IMR-90 (cell line): ENCODE results near the gene OGG1. TPM values are rescaled to one million over a fixed set of nuclear protein-coding genes. Genes with fewer than 3 reads are reported as not detected.

Experiments
- ATAC-seq: fragments of 200-7000 bp; cut with Tn5 transposase; 2 replicates; pipeline ENCODE4 v1.9.1; 2020; ENCODE audit warnings: low read depth, mild to moderate bottlenecking, moderate library complexity
- BruUV-seq: library from RNA; stranded (reverse); fragments of 400-500 nt; replicated peaks from 2 replicates; lab custom pipeline; 2021; lab: Mats Ljungman, UMichigan
- CTCF ChIA-PET: fragments of 300-600 bp; formaldehyde crosslinking; extraction: SDS; loops from one replicate; lab custom pipeline; 2021; ENCODE audit warnings: antibody characterized with exemption; lab: Yijun Ruan, JAX
- POLR2A ChIA-PET: fragments of 300-600 bp; sonication (Branson Sonifier 250); formaldehyde crosslinking; loops from one replicate; lab custom pipeline; 2022; ENCODE audit warnings: antibody characterized with exemption; ENCODE audit not compliant: unreplicated experiment; lab: Charles Lee
- DNase-seq: peaks from one replicate; pipeline ENCODE4 v3.0.0; 2013
- H2AFZ ChIP-seq: replicated peaks from 2 replicates; pipeline ENCODE3; 2013; ENCODE audit warnings: low read length, mild to moderate bottlenecking; ENCODE audit not compliant: poor library complexity
- H2AK5ac ChIP-seq: 2 replicates; pipeline ENCODE4 v1.6.1; 2013; ENCODE audit warnings: low read depth, low read length, inconsistent platforms
- H2AK9ac ChIP-seq: replicated peaks from 2 replicates; pipeline ENCODE3; 2013; ENCODE audit warnings: mild to moderate bottlenecking, low read depth, low read length, moderate library complexity; ENCODE audit not compliant: poor library complexity
- H2BK120ac ChIP-seq: 2 replicates; pipeline ENCODE4 v1.6.1; 2013; ENCODE audit warnings: low read depth, low read length, inconsistent platforms
- H2BK15ac ChIP-seq: 3 replicates; pipeline ENCODE4 v1.6.1; 2013; ENCODE audit warnings: low read depth, low read length, inconsistent platforms
- H2BK20ac ChIP-seq: 2 replicates; pipeline ENCODE4 v1.6.1; 2013; ENCODE audit warnings: low read depth, mild to moderate bottlenecking, inconsistent platforms, low read length, moderate library complexity
- H2BK5ac ChIP-seq: 2 replicates; pipeline ENCODE4 v1.6.1; 2013; ENCODE audit warnings: mild to moderate bottlenecking, low read depth, low read length, inconsistent platforms; ENCODE audit not compliant: poor library complexity, severe bottlenecking
- H3K14ac ChIP-seq: replicated peaks from 2 replicates; pipeline ENCODE4 v1.6.1; 2013; ENCODE audit warnings: low read depth, low read length, inconsistent platforms
- H3K18ac ChIP-seq: 2 replicates; pipeline ENCODE4 v1.6.1; 2013; ENCODE audit warnings: low read depth, low read length, control low read depth
- H3K23ac ChIP-seq: 2 replicates; pipeline ENCODE4 v1.6.1; 2013; ENCODE audit warnings: low read depth, low read length, inconsistent platforms
- H3K27ac ChIP-seq: 2 replicates; pipeline ENCODE4 v1.5.1; 2013; ENCODE audit warnings: mild to moderate bottlenecking, control low read depth, low read length; ENCODE audit not compliant: insufficient read depth
- H3K27me3 ChIP-seq: 2 replicates; pipeline ENCODE4 v1.6.1; 2013; ENCODE audit warnings: low read length; ENCODE audit not compliant: control insufficient read depth, insufficient read depth
- H3K36me3 ChIP-seq: 2 replicates; pipeline ENCODE4 v1.6.1; 2013; ENCODE audit warnings: low read length, mixed read lengths; ENCODE audit not compliant: control insufficient read depth, insufficient read depth
- H3K4ac ChIP-seq: 2 replicates; pipeline ENCODE4 v1.6.1; 2013; ENCODE audit warnings: low read depth, low read length, inconsistent platforms
- H3K4me1 ChIP-seq: 2 replicates; pipeline ENCODE4 v1.6.1; 2013; ENCODE audit warnings: low read length, mixed read lengths; ENCODE audit not compliant: control insufficient read depth, insufficient read depth
- H3K4me2 ChIP-seq: 2 replicates; pipeline ENCODE4 v1.6.1; 2013; ENCODE audit warnings: low read depth, mild to moderate bottlenecking, control low read depth, low read length, moderate library complexity
- H3K4me3 ChIP-seq: 2 replicates; pipeline ENCODE4 v1.5.1; 2013; ENCODE audit warnings: low read depth, mild to moderate bottlenecking, control low read depth, low read length, moderate library complexity; ENCODE audit not compliant: insufficient read depth
- H3K56ac ChIP-seq: 2 replicates; pipeline ENCODE4 v1.6.1; 2013; ENCODE audit warnings: low read length, inconsistent platforms; ENCODE audit not compliant: insufficient read depth; ENCODE audit errors: extremely low read depth
- H3K79me1 ChIP-seq, 2 experiments: 2 replicates each; pipeline ENCODE4 v1.6.1; 2013; ENCODE audit warnings: low read length in 2 of 2, inconsistent platforms in 1 of 2, low read depth in 1 of 2
- H3K9ac ChIP-seq: 2 replicates; pipeline ENCODE4 v1.6.1; 2013; ENCODE audit warnings: low read depth, low read length, control low read depth
- H3K9me1 ChIP-seq: 2 replicates; pipeline ENCODE4 v1.6.1; 2013; ENCODE audit warnings: low read length, inconsistent platforms; ENCODE audit not compliant: insufficient read depth
- H3K9me3 ChIP-seq: 2 replicates; pipeline ENCODE4 v1.6.1; 2013; ENCODE audit warnings: low read length; ENCODE audit not compliant: control insufficient read depth, insufficient read depth
- H4K20me1 ChIP-seq: 2 replicates; pipeline ENCODE4 v1.6.1; 2013; ENCODE audit warnings: low read length, inconsistent platforms; ENCODE audit not compliant: insufficient read depth
- H4K5ac ChIP-seq: 2 replicates; pipeline ENCODE4 v1.6.1; 2013; ENCODE audit warnings: mild to moderate bottlenecking, low read depth, low read length, control low read depth
- H4K8ac ChIP-seq, 2 experiments: 2 replicates each; pipeline ENCODE4 v1.6.1; 2013; ENCODE audit warnings: low read depth in 2 of 2, low read length in 2 of 2, control low read depth in 1 of 2, inconsistent platforms in 1 of 2
- H4K91ac ChIP-seq: 2 replicates; pipeline ENCODE4 v1.6.1; 2013; ENCODE audit warnings: low read depth, low read length, inconsistent platforms; ENCODE audit not compliant: insufficient read depth
- CTCF ChIP-seq: conservative IDR thresholded peaks from 2 replicates; pipeline ENCODE4 v1.5.1; 2012; ENCODE audit warnings: mild to moderate bottlenecking, low read depth, low read length, improper control_type of control experiment
- RFX5 ChIP-seq: IDR thresholded peaks from 2 replicates; pipeline ENCODE4 v1.8.0; 2012; ENCODE audit warnings: low read depth, mild to moderate bottlenecking, low read length, moderate library complexity
- WGBS, 2 experiments: methylation state at CpG; one replicate each; pipeline versions ENCODE4 v1.1.5 to v1.1.7; 2013; ENCODE audit warnings: missing lambda C conversion rate in 2 of 2; ENCODE audit not compliant: insufficient read length in 1 of 2; ENCODE audit errors: extremely low coverage in 2 of 2; 5-methylcytosine and 5-hydroxymethylcytosine counted together
- dilution Hi-C: fragments of 300-500 bp; cut with HindIII; formaldehyde crosslinking; loops from one replicate; pipeline ENCODE4 v1.14.3; 2018; ENCODE audit warnings: low sequenced_read_pairs; ENCODE audit not compliant: unreplicated experiment
- in situ Hi-C: fragments of 300-500 bp; cut with MboI; formaldehyde crosslinking; loops from 3 replicates; pipeline ENCODE4 v1.14.3; 2019; ENCODE audit warnings: low sequenced_read_pairs, inconsistent platforms, mixed read lengths
- intact Hi-C: fragments of 100-400 bp; cut with micrococcal nuclease; formaldehyde crosslinking; loops from 2 replicates; pipeline ENCODE4 v1.10.0; 2022
- polyA plus RNA-seq, 3 experiments: library from polyadenylated mRNA; depleted of rRNA; stranded (reverse); fragments of >200 nt; gene quantifications; 2 replicates each; pipeline ENCODE4 v1.2.3, GENCODE V29; 2012; ENCODE audit warnings: low replicate concordance in 1 of 3
- total RNA-seq: library from RNA; depleted of rRNA; stranded (reverse); fragments of >200 nt; gene quantifications from 2 replicates; pipeline ENCODE4 v1.2.3, GENCODE V29; 2012

The OGG1 gene
- total and polyA plus RNA-seq, 2 of the 4 experiments (the other 2 are of a cell fraction) = 14.9 to 25.6 TPM

- H3K79me1 ChIP-seq = peaks cover 35 to 57% of the 10 kb centered on the region in 2 experiments
- intact Hi-C loops (no loop called here), in situ Hi-C loops (no loop called here), dilution Hi-C loops (no loop called here)
- H3K4me2 ChIP-seq = no peak overlapping the region
- H3K9me1 ChIP-seq = peaks cover 9% of the 10 kb centered on the region
- no peak overlapping the region for H2BK15ac ChIP-seq
- no peak overlapping the region for H3K9ac ChIP-seq
- H4K20me1 ChIP-seq = peaks cover 35% of the 10 kb centered on the region; the same call in 1 of the 2 replicates
- no peak overlapping the region for H4K5ac ChIP-seq
- H3K9me3 ChIP-seq = no peaks in the 10 kb centered on the region
- CTCF ChIA-PET = no interaction called here
- POLR2A ChIA-PET = no interaction called here
- ATAC-seq (no peak), DNase-seq (no peak)
- no peak overlapping the region for H3K23ac ChIP-seq
- H2BK20ac ChIP-seq = no peak overlapping the region
- no CpG with 5 or more reads among the region's 5 CpGs for WGBS, 2 experiments
- H2AFZ ChIP-seq = no peak overlapping the region
- H3K4ac ChIP-seq = no peak overlapping the region
- H3K27me3 ChIP-seq = no peaks in the 10 kb centered on the region
- H3K56ac ChIP-seq = no peak overlapping the region
- H2BK5ac ChIP-seq = no peak overlapping the region
- H3K36me3 ChIP-seq = peaks cover 68% of the 10 kb centered on the region
- H3K4me3 ChIP-seq = no peak overlapping the region
- no peak overlapping the region for H3K27ac ChIP-seq
- no peak overlapping the region for H2AK5ac ChIP-seq
- H2AK9ac ChIP-seq = no peak overlapping the region
- no peak overlapping the region for H3K14ac ChIP-seq
- no peak overlapping the region for H4K91ac ChIP-seq
- no peak for TF ChIP-seq RFX5
- peak; percentile 18; the same call in 1 of the 2 replicates for TF ChIP-seq CTCF
- peaks cover 8% of the 10 kb centered on the region for H3K4me1 ChIP-seq
- no peak overlapping the region for H4K8ac ChIP-seq
- no peak overlapping the region for H3K18ac ChIP-seq
- no peak overlapping the region for H2BK120ac ChIP-seq
- BruUV-seq = no TSS peak
Measured at GRCh38 chr3:9800529-9800928, 50.8 kb downstream of the OGG1 start.
